Hepatocyte (in vitro differentiated cells): Measurements from ENCODE around the gene SSBP3. TPM values are rescaled to one million over a fixed set of nuclear protein-coding genes. Genes with fewer than 3 reads are reported as not detected.

ENCODE experiments used
- DNase-seq: peaks from one replicate; pipeline ENCODE4 v3.0.0-alpha.2; 2016; ENCODE audit warnings: low spot score
- H2AFZ ChIP-seq: fragments of 200-600 bp; sonication (generic); 2 replicates; pipeline ENCODE4 v1.6.0; 2016; ENCODE audit warnings: antibody characterized with exemption, mild to moderate bottlenecking
- H3K27ac ChIP-seq: fragments of 200-600 bp; sonication (generic); 2 replicates; pipeline ENCODE4 v1.5.1; 2016; ENCODE audit warnings: mild to moderate bottlenecking
- H3K27me3 ChIP-seq: fragments of 200-600 bp; sonication (generic); 2 replicates; pipeline ENCODE4 v1.6.1; 2016
- H3K36me3 ChIP-seq: fragments of 200-600 bp; sonication (generic); replicated peaks from 2 replicates; pipeline ENCODE4 v1.5.1; 2016; ENCODE audit warnings: low read depth; ENCODE audit not compliant: insufficient read depth
- H3K4me1 ChIP-seq: fragments of 200-600 bp; sonication (generic); 2 replicates; pipeline ENCODE4 v1.5.1; 2016; ENCODE audit warnings: mild to moderate bottlenecking, moderate library complexity; ENCODE audit not compliant: insufficient read depth
- H3K4me2 ChIP-seq: fragments of 200-600 bp; sonication (generic); 2 replicates; pipeline ENCODE4 v1.6.0; 2016
- H3K4me3 ChIP-seq: fragments of 200-600 bp; sonication (generic); 2 replicates; pipeline ENCODE4 v1.5.1; 2016; ENCODE audit warnings: mild to moderate bottlenecking
- H3K79me2 ChIP-seq: fragments of 200-600 bp; sonication (generic); 2 replicates; pipeline ENCODE4 v1.6.0; 2017; ENCODE audit warnings: mild to moderate bottlenecking
- H3K9me2 ChIP-seq: fragments of 200-600 bp; sonication (generic); replicated peaks from 2 replicates; pipeline ENCODE4 v1.6.0; 2017; ENCODE audit warnings: mild to moderate bottlenecking; ENCODE audit not compliant: insufficient read depth
- H3K9me3 ChIP-seq: fragments of 200-600 bp; sonication (generic); 2 replicates; pipeline ENCODE4 v1.5.1; 2016; ENCODE audit warnings: low read depth, mild to moderate bottlenecking
- H4K20me1 ChIP-seq: fragments of 200-600 bp; sonication (generic); 2 replicates; pipeline ENCODE4 v1.6.0; 2016; ENCODE audit warnings: mild to moderate bottlenecking; ENCODE audit not compliant: insufficient read depth, poor library complexity, severe bottlenecking
- CTCF ChIP-seq: fragments of 200-600 bp; sonication (generic); IDR thresholded peaks from 2 replicates; pipeline ENCODE4 v1.5.1; 2016; ENCODE audit warnings: antibody characterized with exemption, mild to moderate bottlenecking; ENCODE audit not compliant: poor library complexity
- EZH2 ChIP-seq: fragments of 200-600 bp; sonication (generic); IDR thresholded peaks from 2 replicates; pipeline ENCODE4 v1.6.1; 2016; ENCODE audit warnings: antibody characterized with exemption, mild to moderate bottlenecking, borderline replicate concordance
- EZH2phosphoT487 ChIP-seq: fragments of 200-600 bp; sonication (generic); IDR thresholded peaks from one replicate; pipeline ENCODE4 v1.6.1; 2018; ENCODE audit warnings: antibody characterized with exemption, mild to moderate bottlenecking, low read depth, moderate library complexity; ENCODE audit not compliant: unreplicated experiment, severe bottlenecking
- WGBS: methylation state at CpG from one replicate; pipeline ENCODE4 v1.1.6; 2016; ENCODE audit warnings: low lambda C conversion rate; ENCODE audit errors: missing lambda C conversion rate; 5-methylcytosine and 5-hydroxymethylcytosine counted together
- polyA plus RNA-seq: library from polyadenylated mRNA; unstranded; fragments of >200 nt; fragmentation: Nextera tagmentation; extraction: Ambion mirVana; gene quantifications from 2 replicates; pipeline ENCODE4 v1.2.1, GENCODE V29; 2016
- total RNA-seq: library from RNA; depleted of rRNA; stranded (reverse); fragments of >200 nt; gene quantifications from 2 replicates; pipeline ENCODE4 v1.2.3, GENCODE V29; 2014

SSBP3 gene
- total and polyA plus RNA-seq, 2 experiments from 2014 or later = 25.8 to 47.2 TPM

DNA sequence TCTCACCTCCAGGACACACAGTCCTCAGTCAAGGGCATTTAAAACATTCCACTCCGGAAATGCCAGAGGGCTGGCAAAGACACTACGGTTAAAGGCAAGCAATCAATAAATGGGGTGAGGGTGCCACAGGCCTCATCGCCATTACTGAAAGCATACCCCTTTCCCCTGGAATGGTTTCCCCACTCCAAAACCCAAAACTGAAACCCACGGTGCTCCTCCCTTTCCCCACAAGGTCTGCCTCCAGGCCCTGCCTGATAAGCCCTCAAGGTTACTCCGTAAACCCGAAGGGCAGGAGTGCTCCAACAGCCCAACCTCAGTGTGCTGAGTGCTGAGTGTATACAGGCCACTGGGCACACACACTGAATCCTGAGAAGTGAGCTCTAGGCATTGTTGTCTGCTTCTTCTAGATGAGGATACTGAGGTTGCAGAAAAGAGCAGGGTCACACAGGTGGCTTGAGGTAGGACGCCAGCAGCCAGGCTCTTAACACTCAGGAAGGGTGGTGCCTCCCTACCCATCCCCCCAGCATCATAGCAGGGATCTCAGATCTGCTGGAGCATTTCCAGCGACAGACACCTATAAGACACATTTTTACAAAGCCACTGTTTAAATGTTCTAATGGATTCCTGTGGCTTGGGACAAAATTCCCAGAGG lies 29.0 kb downstream of the SSBP3 start:
- Histone ChIP-seq H3K9me2 (no peaks in the 10 kb centered on the region), H3K4me3 (no peak overlapping the region), H4K20me1 (peaks cover 55% of the 10 kb centered on the region), H3K4me1 (peaks cover 44% of the 10 kb centered on the region), H3K27me3 (no peaks in the 10 kb centered on the region), H3K4me2 (peak overlapping the region; percentile 53), H3K79me2 (peaks cover 100% of the 10 kb centered on the region), H3K36me3 (no peaks in the 10 kb centered on the region), H3K27ac (peak overlapping the region; percentile 81), H2AFZ (no peak overlapping the region), H3K9me3 (no peaks in the 10 kb centered on the region)
- DNase-seq = no peak
- TF ChIP-seq EZH2phosphoT487 (no peak), CTCF (no peak), EZH2 (no peak)
- WGBS = 61% methylated on average over 8 of the region's 8 CpGs

DNA sequence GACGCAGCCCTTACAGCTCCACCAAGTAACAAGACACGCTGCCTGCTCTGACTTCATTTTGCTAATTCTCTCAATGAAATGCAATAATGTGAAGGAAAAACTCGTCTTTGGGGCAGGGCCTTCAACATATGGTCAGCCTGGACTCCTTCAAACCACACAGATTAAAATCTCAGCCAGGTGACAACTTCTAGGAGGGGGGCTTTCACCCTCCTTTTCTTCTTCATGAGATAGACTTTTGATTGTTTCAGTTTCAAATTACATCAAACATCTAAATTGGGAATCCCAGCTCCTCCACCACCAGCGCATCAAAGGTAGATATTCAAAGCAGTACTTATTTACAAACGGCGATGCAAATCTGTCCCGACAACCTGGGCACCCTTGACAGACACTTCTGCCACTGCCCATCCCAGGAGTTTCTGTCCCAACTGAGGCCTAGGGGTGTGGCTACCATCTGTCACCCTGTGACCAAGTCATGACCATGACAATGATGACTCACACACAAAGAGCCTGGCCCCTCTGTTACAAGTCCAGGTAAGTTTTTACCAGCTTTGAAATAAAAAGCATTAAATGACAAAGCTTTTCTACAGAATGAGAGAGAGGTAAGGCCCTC lies 29.7 kb downstream of the SSBP3 start:
- Histone ChIP-seq H3K4me2 (peak overlapping the region; percentile 53), H3K27me3 (no peaks in the 10 kb centered on the region), H2AFZ (no peak overlapping the region), H3K9me3 (no peaks in the 10 kb centered on the region), H3K79me2 (peaks cover 100% of the 10 kb centered on the region), H3K27ac (peak overlapping the region; percentile 81), H3K4me1 (peaks cover 50% of the 10 kb centered on the region), H4K20me1 (peaks cover 61% of the 10 kb centered on the region), H3K36me3 (no peaks in the 10 kb centered on the region), H3K9me2 (no peaks in the 10 kb centered on the region), H3K4me3 (no peak overlapping the region)
- no peak for TF ChIP-seq EZH2
- no peak for TF ChIP-seq EZH2phosphoT487
- TF ChIP-seq CTCF = no peak
- DNase-seq = peak; percentile 56
- WGBS = 76% methylated on average over 7 of the region's 7 CpGs

DNA sequence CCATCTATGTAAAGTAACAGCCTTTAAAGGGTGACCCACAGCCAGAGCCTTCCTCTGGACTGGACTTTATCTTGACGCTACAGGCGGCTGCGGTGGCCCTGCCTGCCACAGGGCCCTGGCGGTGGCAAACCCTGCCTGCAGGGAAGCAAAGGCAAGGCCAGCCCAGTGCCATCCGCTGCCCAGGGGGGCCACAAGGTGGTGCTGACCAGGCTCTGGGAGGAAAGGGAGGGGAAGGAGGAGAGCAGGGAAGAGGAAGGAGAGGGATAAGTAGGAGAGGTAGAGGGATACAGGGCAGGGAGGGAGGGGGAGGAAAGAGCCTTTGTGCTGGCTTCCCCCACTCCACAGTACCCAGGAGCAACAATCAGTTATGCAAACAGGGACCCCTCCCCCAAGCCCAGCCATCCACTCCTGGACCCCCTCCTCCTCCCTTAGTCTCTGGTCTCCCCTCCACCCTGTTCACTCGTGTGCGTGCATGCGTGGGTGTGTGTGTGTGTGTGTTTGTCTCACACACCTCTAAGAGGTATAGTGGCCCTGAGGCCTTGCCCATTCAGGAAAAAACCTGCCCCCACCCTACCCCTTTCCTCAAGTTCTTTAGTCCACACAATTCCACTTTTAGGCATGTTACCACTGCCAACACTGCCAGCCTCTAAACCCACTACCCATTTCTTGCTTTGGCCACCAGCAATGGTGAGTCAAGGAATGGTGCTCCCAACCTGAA lies 30.3 kb downstream of the SSBP3 start:
- peaks cover 100% of the 10 kb centered on the region for H3K79me2 ChIP-seq

More for the DNA sequence above, 30.3 kb downstream of the SSBP3 start:
- Histone ChIP-seq H3K36me3 (no peaks in the 10 kb centered on the region), H4K20me1 (peaks cover 67% of the 10 kb centered on the region), H3K27ac (peak overlapping the region; percentile 81), H3K9me2 (no peaks in the 10 kb centered on the region), H2AFZ (no peak overlapping the region), H3K9me3 (no peaks in the 10 kb centered on the region), H3K4me2 (no peak overlapping the region), H3K4me1 (peaks cover 55% of the 10 kb centered on the region), H3K4me3 (no peak overlapping the region), H3K27me3 (no peaks in the 10 kb centered on the region)
- 55% methylated on average over 8 of the region's 8 CpGs for WGBS
- DNase-seq = no peak
- TF ChIP-seq EZH2phosphoT487 (no peak), EZH2 (no peak), CTCF (peak; percentile 4)
